Stomach (tissue), 9 donors: Measurements from ENCODE around the gene TGM4. TPM values are rescaled to one million over a fixed set of nuclear protein-coding genes. Genes with fewer than 3 reads are reported as not detected.

ENCODE experiments used
- DNase-seq, 2 donors: peaks; one replicate each; pipeline versions ENCODE4 v3.0.0 to v3.0.0-alpha.2; 2013 to 2019
- H3K27ac ChIP-seq, 5 donors: fragments of 200-600 bp in 4 of 5; sonication (generic) in 4 of 5; one replicate each; pipeline ENCODE4 v1.5.1; 2013 to 2019; ENCODE audit warnings: mild to moderate bottlenecking in 1 of 5, moderate library complexity in 1 of 5
- H3K27me3 ChIP-seq, 3 donors: fragments of 200-600 bp; sonication (generic); one replicate each; pipeline ENCODE4 v1.5.1; 2017 to 2019; ENCODE audit warnings: mixed run types in 1 of 3
- H3K36me3 ChIP-seq, 4 donors: fragments of 200-600 bp; sonication (generic); 1 replicate in 3 of 4; 2 replicates in 1 of 4; pipeline ENCODE4 v1.5.1; 2016 to 2019
- H3K4me1 ChIP-seq, 4 donors: fragments of 200-600 bp; sonication (generic); one replicate each; pipeline ENCODE4 v1.5.1; 2016 to 2019
- H3K4me3 ChIP-seq, 4 donors: fragments of 200-600 bp; sonication (generic) in 3 of 4; one replicate each; pipeline ENCODE4 v1.5.1; 2016 to 2019; ENCODE audit warnings: mild to moderate bottlenecking in 1 of 4
- H3K9me3 ChIP-seq, 4 donors: fragments of 200-600 bp; sonication (generic); one replicate each; pipeline ENCODE4 v1.5.1; 2016 to 2019
- EP300 ChIP-seq: sonication (generic); formaldehyde crosslinking; IDR thresholded peaks from one replicate; pipeline ENCODE4 v1.6.1; 2017; ENCODE audit warnings: antibody characterized with exemption
- POLR2A ChIP-seq, 4 donors: fragments of 450-650 bp; IDR thresholded peaks; one replicate each; pipeline ENCODE4 v1.6.1; 2016; ENCODE audit warnings: antibody characterized with exemption in 4 of 4, control low read depth in 2 of 4, mild to moderate bottlenecking in 1 of 4, moderate library complexity in 1 of 4
- POLR2AphosphoS5 ChIP-seq, 3 donors: sonication (generic); formaldehyde crosslinking; IDR thresholded peaks; one replicate each; pipeline ENCODE4 v1.6.1; 2016; ENCODE audit warnings: antibody characterized with exemption in 3 of 3
- WGBS, 5 donors: extraction: QIAGEN DNeasy Blood & Tissue Kit in 3 of 5; methylation state at CpG; one replicate each; pipeline versions ENCODE4 v1.1.5 to v1.1.7; 2013 to 2018; 5-methylcytosine and 5-hydroxymethylcytosine counted together
- intact Hi-C: fragments of 100-400 bp; cut with DNase I; formaldehyde crosslinking; loops from one replicate; pipeline ENCODE4 v1.15.1; 2023; ENCODE audit warnings: low total_unique reads
- polyA plus RNA-seq, 3 donors: library from polyadenylated mRNA; stranded (reverse); fragments of 200-250 nt; gene quantifications; one replicate each; pipeline ENCODE4 v1.2.3, GENCODE V29; 2013
- total RNA-seq, 5 donors: library from RNA; depleted of rRNA; stranded (reverse); fragments of >200 nt; gene quantifications; one replicate each; pipeline versions ENCODE4 v1.1.0 to v1.2.3, GENCODE V29; 2014 to 2016
- TF ChIP-seq, protein P1 (sequence below), 7 experiments: fragments of 450-650 bp in 4 of 7; fragments of 200-600 bp in 3 of 7; sonication (generic) in 3 of 7; IDR thresholded peaks; one replicate each; pipeline ENCODE4 v1.5.1; 2016 to 2019; ENCODE audit warnings: antibody characterized with exemption in 7 of 7, control low read depth in 2 of 7, mild to moderate bottlenecking in 1 of 7
- donor health status: healthy with polysubstance abuse.
- donor health status: Bipolar disorder and iron deficiency.
- donor health status: healthy.

Gene TGM4
- total and polyA plus RNA-seq, 8 donors = not detected

DNA sequence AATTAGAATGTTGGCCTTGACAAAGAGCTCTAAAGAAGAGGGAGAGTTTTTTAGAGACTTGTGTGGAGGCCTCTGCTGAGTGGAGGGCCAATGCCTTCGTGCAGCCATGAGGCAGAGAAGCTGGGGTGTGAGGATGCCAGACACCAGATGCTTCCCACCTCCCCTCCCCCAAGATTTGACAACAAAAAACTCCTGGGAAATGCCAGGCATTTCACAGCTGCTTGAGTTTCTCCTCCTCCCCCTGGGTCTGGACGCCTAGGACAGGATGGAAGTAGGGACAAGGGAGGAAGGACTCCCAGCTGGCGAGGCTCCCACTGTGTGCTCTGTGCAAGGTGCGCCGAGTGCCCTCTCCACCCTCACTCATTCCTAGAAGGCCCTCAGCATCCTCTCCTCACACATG lies 20.1 kb downstream of the TGM4 start:
- H3K9me3 ChIP-seq = no peaks in the 10 kb centered on the region
- 45 to 53% (median 50%) methylated on average over 5 of the region's 5 CpGs for WGBS, 5 donors
- H3K27me3 ChIP-seq = peaks cover 0 to 22% (median 4%) of the 10 kb centered on the region in 3 donors
- no peaks in the 10 kb centered on the region for H3K36me3 ChIP-seq
- intact Hi-C loops = no loop called here
- TF ChIP-seq, protein P1, sequence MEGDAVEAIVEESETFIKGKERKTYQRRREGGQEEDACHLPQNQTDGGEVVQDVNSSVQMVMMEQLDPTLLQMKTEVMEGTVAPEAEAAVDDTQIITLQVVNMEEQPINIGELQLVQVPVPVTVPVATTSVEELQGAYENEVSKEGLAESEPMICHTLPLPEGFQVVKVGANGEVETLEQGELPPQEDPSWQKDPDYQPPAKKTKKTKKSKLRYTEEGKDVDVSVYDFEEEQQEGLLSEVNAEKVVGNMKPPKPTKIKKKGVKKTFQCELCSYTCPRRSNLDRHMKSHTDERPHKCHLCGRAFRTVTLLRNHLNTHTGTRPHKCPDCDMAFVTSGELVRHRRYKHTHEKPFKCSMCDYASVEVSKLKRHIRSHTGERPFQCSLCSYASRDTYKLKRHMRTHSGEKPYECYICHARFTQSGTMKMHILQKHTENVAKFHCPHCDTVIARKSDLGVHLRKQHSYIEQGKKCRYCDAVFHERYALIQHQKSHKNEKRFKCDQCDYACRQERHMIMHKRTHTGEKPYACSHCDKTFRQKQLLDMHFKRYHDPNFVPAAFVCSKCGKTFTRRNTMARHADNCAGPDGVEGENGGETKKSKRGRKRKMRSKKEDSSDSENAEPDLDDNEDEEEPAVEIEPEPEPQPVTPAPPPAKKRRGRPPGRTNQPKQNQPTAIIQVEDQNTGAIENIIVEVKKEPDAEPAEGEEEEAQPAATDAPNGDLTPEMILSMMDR (IDR thresholded peaks at IDR 0.05) = no peak
- TF ChIP-seq EP300 (no peak), POLR2A (IDR thresholded peaks at IDR 0.05) (no peak), POLR2AphosphoS5 (IDR thresholded peaks at IDR 0.05) (no peak)
- no peak for DNase-seq
- H3K4me3 ChIP-seq = no peak overlapping the region
- H3K27ac ChIP-seq = no peak overlapping the region
- no peaks in the 10 kb centered on the region for H3K4me1 ChIP-seq

DNA sequence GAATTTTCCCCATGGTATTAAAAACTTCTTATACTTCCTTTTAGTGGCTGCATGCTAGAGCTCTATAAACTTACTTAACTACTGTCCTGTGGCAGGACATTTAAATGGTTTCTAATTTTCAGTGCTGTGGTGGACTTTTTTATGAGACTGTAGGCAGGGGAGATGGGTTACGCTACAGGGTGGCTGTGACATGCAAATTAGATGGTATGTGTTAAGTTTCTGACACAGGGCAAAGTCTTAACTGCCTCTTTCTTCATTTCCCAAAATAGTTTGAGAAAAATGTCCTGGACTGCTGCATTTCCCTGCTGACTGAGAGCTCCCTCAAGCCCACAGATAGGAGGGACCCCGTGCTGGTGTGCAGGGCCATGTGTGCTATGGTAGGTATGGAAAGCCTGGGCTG lies 22.0 kb downstream of the TGM4 start:
- WGBS, 5 donors = 75 to 91% (median 82%) methylated on average over 2 of the region's 2 CpGs

DNA sequence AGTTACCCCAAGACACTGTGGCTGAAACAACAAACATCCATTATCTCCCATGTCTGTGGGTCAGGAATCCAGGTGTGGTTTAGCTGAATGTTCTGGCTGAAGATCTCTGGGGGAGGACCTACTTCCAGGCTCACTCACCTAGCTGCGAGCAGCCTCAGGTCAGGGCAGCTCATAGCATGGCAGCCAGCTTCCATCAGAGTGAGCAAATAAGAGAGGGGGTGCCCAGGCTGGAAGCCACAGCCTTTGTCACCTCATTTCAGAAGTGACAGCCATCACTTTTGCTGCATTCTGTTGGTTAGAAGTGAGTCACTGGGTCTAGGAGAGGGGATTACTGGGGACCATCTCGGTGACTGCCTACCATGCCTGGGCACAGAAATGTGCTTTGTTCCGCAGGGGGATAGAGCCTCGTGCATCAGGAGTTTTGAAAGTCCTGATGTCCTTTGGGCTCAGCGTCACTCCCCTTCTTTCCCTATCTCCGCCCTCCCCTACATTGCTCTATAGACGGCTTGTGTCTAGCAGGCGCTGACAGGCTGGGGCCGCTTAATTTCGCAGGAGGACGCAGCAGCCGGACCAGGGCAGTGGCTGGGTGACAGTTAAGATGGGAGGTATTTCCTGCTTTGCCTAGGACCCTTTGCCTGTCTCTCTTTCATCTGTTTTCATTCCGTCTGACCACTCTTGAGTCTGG lies 25.4 kb downstream of the TGM4 start:
- Histone ChIP-seq H3K27me3 (peaks cover 0 to 38% (median 11%) of the 10 kb centered on the region in 3 donors), H3K36me3 (no peaks in the 10 kb centered on the region), H3K4me1 (no peaks in the 10 kb centered on the region), H3K27ac (no peak overlapping the region), H3K4me3 (no peak overlapping the region), H3K9me3 (no peaks in the 10 kb centered on the region)
- intact Hi-C loops = no loop called here
- DNase-seq = no peak
- 50 to 59% (median 55%) methylated on average over 13 of the region's 13 CpGs for WGBS, 5 donors
- TF ChIP-seq POLR2AphosphoS5 (IDR thresholded peaks at IDR 0.05) (no peak), EP300 (no peak), POLR2A (IDR thresholded peaks at IDR 0.05) (no peak)
- TF ChIP-seq, protein P1 (IDR thresholded peaks at IDR 0.05) = no peak

More for the DNA sequence above, 22.0 kb downstream of the TGM4 start:
- intact Hi-C loops = no loop called here
- H3K4me3 ChIP-seq = no peak overlapping the region
- H3K4me1 ChIP-seq = no peaks in the 10 kb centered on the region
- H3K36me3 ChIP-seq = no peaks in the 10 kb centered on the region
- TF ChIP-seq POLR2AphosphoS5 (IDR thresholded peaks at IDR 0.05) (no peak), POLR2A (IDR thresholded peaks at IDR 0.05) (no peak), EP300 (no peak)
- TF ChIP-seq, protein P1 (IDR thresholded peaks at IDR 0.05) = no peak
- no peaks in the 10 kb centered on the region for H3K9me3 ChIP-seq
- H3K27ac ChIP-seq = no peak overlapping the region
- peaks cover 0 to 42% (median 11%) of the 10 kb centered on the region in 3 donors for H3K27me3 ChIP-seq
- DNase-seq = no peak

DNA sequence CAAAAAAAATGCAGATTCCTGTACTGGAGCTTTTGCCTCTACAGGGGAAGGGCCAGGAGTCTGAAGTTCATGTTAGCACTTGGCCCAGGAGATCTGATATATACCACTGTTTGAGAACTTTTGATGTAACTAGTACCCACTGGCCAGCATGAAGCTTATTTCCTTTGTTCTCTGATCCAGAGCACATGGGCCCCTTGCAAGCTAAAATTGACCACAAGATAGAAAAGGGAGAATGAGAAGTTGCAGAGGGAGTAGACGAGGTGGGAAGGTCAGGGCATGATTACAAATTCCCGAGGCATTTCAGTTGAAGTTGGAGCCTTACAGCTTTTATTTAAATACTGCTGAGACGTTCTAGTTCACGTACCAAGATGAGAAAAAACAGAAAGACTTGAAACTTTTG lies 28.2 kb downstream of the TGM4 start:
- H3K4me3 ChIP-seq = no peak overlapping the region
- 32 to 49% (median 42%) methylated on average over 4 of the region's 4 CpGs for WGBS, 5 donors

More for the DNA sequence above, 28.2 kb downstream of the TGM4 start:
- TF ChIP-seq POLR2A (IDR thresholded peaks at IDR 0.05) (no peak), POLR2AphosphoS5 (IDR thresholded peaks at IDR 0.05) (no peak), EP300 (no peak)
- TF ChIP-seq, protein P1 (IDR thresholded peaks at IDR 0.05) = no peak
- no peaks in the 10 kb centered on the region for H3K9me3 ChIP-seq
- H3K4me1 ChIP-seq = no peaks in the 10 kb centered on the region
- H3K36me3 ChIP-seq = no peaks in the 10 kb centered on the region
- H3K27ac ChIP-seq = no peak overlapping the region
- DNase-seq = no peak
- intact Hi-C loops = no loop called here
- H3K27me3 ChIP-seq = peaks cover 0 to 43% (median 11%) of the 10 kb centered on the region in 3 donors
